D721Med (cell line): ENCODE measurements around the gene GREM2.
A peak's percentile ranks its signal among the peaks of the same experiment; 100 is the strongest.

Experiments used
- DNase-seq: peaks from one replicate; pipeline ENCODE4 v3.0.0; 2011; ENCODE audit warnings: low spot score; ENCODE audit not compliant: insufficient read length
- FAIRE-seq: peaks from 2 replicates; lab custom pipeline; 2011; peaks lifted over from hg19 to GRCh38; lab: Jason Lieb, UNC
- TF ChIP-seq, protein P1 (sequence below): IDR thresholded peaks from 2 replicates; pipeline ENCODE4 v1.5.1; 2012; ENCODE audit warnings: mild to moderate bottlenecking, control low read depth; ENCODE audit not compliant: insufficient read depth; ENCODE audit errors: missing control alignments

The GREM2 gene

DNA sequence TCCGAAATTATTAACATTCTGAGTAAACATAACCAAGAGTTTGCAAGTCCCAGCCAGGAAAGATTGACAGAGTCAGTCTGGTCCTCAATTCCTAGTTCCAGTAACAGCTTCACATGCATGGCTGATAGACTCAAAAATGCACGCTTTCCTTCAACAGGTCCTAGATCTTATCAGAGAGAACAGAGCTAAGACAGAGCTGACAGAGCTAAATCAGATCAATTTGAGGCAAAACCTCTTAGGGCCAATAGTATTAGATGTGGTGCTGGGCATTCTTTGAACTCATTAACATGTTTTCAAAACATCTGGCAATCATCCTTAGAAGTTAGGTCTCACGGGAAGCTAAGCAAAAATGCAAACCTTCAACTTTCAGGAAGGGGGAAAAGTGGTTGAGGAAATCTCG lies 114.0 kb downstream of the GREM2 start:
- FAIRE-seq, result peak; percentile 25
- TF ChIP-seq, protein P1, sequence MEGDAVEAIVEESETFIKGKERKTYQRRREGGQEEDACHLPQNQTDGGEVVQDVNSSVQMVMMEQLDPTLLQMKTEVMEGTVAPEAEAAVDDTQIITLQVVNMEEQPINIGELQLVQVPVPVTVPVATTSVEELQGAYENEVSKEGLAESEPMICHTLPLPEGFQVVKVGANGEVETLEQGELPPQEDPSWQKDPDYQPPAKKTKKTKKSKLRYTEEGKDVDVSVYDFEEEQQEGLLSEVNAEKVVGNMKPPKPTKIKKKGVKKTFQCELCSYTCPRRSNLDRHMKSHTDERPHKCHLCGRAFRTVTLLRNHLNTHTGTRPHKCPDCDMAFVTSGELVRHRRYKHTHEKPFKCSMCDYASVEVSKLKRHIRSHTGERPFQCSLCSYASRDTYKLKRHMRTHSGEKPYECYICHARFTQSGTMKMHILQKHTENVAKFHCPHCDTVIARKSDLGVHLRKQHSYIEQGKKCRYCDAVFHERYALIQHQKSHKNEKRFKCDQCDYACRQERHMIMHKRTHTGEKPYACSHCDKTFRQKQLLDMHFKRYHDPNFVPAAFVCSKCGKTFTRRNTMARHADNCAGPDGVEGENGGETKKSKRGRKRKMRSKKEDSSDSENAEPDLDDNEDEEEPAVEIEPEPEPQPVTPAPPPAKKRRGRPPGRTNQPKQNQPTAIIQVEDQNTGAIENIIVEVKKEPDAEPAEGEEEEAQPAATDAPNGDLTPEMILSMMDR, result no peak
- DNase-seq, result no peak

DNA sequence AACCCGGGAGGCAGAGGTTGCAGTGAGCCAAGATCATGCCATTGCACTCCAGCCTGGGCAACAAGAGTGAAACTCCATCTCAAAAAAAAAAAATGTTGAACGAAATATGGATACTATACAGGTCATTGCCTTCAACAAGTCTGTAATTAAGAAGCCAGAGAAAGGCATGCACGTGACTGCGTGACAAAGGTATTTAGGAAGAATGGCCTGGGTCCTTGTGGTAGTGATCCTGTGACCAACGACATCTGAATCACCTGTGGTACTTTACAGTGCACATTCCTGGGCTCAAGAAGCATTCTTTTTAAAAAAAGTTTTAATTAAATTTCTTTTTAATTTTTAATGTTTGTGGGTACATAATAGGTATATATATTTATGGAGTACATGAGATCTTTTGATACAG lies 115.0 kb downstream of the GREM2 start:
- DNase-seq (no peak), FAIRE-seq (no peak)
- TF ChIP-seq, protein P1, result no peak

DNA sequence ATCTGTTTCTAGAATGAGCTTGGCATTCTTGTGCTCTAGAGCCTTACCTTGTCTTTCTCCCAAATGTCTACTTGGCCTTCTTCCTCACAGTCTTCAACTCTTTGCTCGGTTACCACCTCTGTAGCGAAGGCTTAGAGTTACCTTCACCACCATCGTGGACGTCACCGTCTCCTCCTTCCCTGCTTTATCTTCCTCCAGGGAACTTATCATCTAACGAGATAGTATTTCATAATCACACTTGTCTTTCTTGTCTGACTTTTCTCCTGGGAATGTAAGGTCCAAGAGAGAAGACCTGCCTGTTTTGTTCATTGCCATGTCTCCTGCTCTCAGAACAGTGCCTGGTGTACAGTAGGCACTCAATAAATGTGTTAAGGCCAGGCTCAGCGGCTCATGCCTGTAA lies 115.6 kb downstream of the GREM2 start:
- TF ChIP-seq, protein P1, result no peak
- DNase-seq (no peak), FAIRE-seq (no peak)

DNA sequence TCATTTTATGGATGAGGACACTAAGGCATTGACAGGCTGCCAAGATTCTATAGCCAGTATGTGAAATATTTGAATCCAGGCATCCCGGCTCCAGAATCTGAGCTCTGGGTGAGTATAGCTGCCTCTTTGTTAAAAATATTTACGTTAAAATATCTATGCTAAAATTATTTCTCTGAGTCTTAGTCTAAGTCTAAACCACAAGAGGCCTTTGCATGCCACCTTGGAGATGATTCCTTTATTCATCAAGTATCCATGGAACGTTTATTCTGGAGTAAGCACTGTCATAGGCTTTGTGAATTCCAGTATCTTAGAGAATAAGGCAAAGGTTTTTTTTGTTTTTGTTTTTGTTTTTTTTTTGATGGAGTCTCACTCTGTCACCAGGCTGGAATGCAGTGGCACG lies 116.4 kb downstream of the GREM2 start:
- TF ChIP-seq, protein P1, result no peak
- DNase-seq (no peak), FAIRE-seq (no peak)

DNA sequence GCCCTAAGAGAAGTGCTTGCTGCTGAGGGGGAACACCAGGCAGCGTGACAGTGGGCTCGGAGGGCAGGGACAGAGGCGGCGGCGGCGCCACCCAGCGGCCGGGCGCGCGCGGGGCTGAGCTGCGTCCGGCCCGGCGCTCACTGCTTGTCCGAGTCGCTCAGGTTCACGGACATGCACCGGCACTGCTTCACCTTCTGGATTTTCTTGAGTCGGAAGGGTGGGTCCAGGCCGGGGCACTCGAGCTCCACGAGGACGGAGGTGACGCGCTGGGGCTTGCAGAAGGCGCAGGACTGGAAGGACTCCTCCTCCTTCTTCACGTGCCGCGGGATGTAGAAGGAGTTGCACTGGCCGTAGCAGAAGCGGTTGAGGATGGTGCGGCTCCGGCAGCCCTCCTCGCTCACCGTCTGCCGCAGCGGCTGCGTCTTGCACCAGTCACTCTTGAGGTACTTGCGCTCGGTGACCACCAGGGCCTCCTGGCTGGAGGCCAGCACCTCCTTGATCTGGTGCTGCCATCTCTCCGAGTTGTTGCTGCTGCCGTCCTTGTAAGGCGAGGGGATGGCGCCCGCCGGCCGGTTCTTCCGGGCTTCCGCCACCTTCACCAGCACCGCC lies 119.0 kb downstream of the GREM2 start:
- FAIRE-seq (no peak), DNase-seq (no peak)
- TF ChIP-seq, protein P1, result no peak

DNA sequence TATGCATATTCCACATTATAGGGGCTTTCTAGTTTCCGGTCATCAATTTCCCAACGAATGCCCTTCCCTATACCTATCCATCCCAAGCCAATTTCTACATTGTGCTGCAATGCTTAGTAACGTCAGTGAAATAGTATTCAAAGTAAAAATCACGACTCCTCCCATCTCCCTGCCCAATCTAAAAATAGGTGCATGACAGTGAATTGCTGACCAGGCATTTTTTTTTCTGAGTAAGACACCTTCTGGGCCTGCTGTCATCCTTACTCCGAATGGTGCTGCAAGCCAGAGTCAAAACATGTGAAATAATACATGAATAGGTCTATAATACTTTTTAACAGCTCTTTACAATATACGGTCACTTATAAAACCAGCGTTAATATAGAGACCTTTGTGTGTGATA lies 120.2 kb downstream of the GREM2 start:
- FAIRE-seq, result no peak
- TF ChIP-seq, protein P1, result no peak
- DNase-seq, result no peak

DNA sequence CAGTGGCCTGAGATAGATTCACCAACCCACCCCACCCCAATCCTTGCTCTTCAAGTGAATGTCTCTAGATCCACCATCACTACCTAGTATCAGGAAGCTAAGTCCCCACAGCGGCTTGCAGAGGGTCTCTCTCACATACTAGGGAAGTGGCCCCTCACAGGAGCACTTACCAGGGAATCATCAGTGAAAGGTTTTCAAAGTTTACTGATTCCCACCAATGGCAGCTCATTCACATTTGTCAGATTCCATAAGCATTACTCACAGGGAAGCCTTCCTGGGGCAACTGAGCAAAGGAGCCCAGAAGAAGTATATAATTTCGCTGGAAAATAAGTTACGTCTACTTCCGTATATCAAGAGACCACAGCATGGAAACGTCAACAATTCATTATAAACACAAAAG lies 120.8 kb downstream of the GREM2 start:
- no peak for DNase-seq
- FAIRE-seq, result no peak
- TF ChIP-seq, protein P1, result no peak
